IMR-90 (cell line): ENCODE measurements around the gene FBXW5. TPM values are rescaled to one million over a fixed set of nuclear protein-coding genes. Genes with fewer than 3 reads are reported as not detected.

Experiments
- ATAC-seq: fragments of 200-7000 bp; cut with Tn5 transposase; 2 replicates; pipeline ENCODE4 v1.9.1; 2020; ENCODE audit warnings: low read depth, mild to moderate bottlenecking, moderate library complexity
- BruUV-seq: library from RNA; stranded (reverse); fragments of 400-500 nt; replicated peaks from 2 replicates; lab custom pipeline; 2021; lab: Mats Ljungman, UMichigan
- CTCF ChIA-PET: fragments of 300-600 bp; formaldehyde crosslinking; extraction: SDS; loops from one replicate; lab custom pipeline; 2021; ENCODE audit warnings: antibody characterized with exemption; lab: Yijun Ruan, JAX
- POLR2A ChIA-PET: fragments of 300-600 bp; sonication (Branson Sonifier 250); formaldehyde crosslinking; loops from one replicate; lab custom pipeline; 2022; ENCODE audit warnings: antibody characterized with exemption; ENCODE audit not compliant: unreplicated experiment; lab: Charles Lee
- DNase-seq: peaks from one replicate; pipeline ENCODE4 v3.0.0; 2013
- H2AFZ ChIP-seq: replicated peaks from 2 replicates; pipeline ENCODE3; 2013; ENCODE audit warnings: low read length, mild to moderate bottlenecking; ENCODE audit not compliant: poor library complexity
- H2AK5ac ChIP-seq: 2 replicates; pipeline ENCODE4 v1.6.1; 2013; ENCODE audit warnings: low read depth, low read length, inconsistent platforms
- H2AK9ac ChIP-seq: replicated peaks from 2 replicates; pipeline ENCODE3; 2013; ENCODE audit warnings: mild to moderate bottlenecking, low read depth, low read length, moderate library complexity; ENCODE audit not compliant: poor library complexity
- H2BK120ac ChIP-seq: 2 replicates; pipeline ENCODE4 v1.6.1; 2013; ENCODE audit warnings: low read depth, low read length, inconsistent platforms
- H2BK15ac ChIP-seq: 3 replicates; pipeline ENCODE4 v1.6.1; 2013; ENCODE audit warnings: low read depth, low read length, inconsistent platforms
- H2BK20ac ChIP-seq: 2 replicates; pipeline ENCODE4 v1.6.1; 2013; ENCODE audit warnings: low read depth, mild to moderate bottlenecking, inconsistent platforms, low read length, moderate library complexity
- H2BK5ac ChIP-seq: 2 replicates; pipeline ENCODE4 v1.6.1; 2013; ENCODE audit warnings: mild to moderate bottlenecking, low read depth, low read length, inconsistent platforms; ENCODE audit not compliant: poor library complexity, severe bottlenecking
- H3K14ac ChIP-seq: replicated peaks from 2 replicates; pipeline ENCODE4 v1.6.1; 2013; ENCODE audit warnings: low read depth, low read length, inconsistent platforms
- H3K18ac ChIP-seq: 2 replicates; pipeline ENCODE4 v1.6.1; 2013; ENCODE audit warnings: low read depth, low read length, control low read depth
- H3K23ac ChIP-seq: 2 replicates; pipeline ENCODE4 v1.6.1; 2013; ENCODE audit warnings: low read depth, low read length, inconsistent platforms
- H3K27ac ChIP-seq: 2 replicates; pipeline ENCODE4 v1.5.1; 2013; ENCODE audit warnings: mild to moderate bottlenecking, control low read depth, low read length; ENCODE audit not compliant: insufficient read depth
- H3K27me3 ChIP-seq: 2 replicates; pipeline ENCODE4 v1.6.1; 2013; ENCODE audit warnings: low read length; ENCODE audit not compliant: control insufficient read depth, insufficient read depth
- H3K36me3 ChIP-seq: 2 replicates; pipeline ENCODE4 v1.6.1; 2013; ENCODE audit warnings: low read length, mixed read lengths; ENCODE audit not compliant: control insufficient read depth, insufficient read depth
- H3K4ac ChIP-seq: 2 replicates; pipeline ENCODE4 v1.6.1; 2013; ENCODE audit warnings: low read depth, low read length, inconsistent platforms
- H3K4me1 ChIP-seq: 2 replicates; pipeline ENCODE4 v1.6.1; 2013; ENCODE audit warnings: low read length, mixed read lengths; ENCODE audit not compliant: control insufficient read depth, insufficient read depth
- H3K4me2 ChIP-seq: 2 replicates; pipeline ENCODE4 v1.6.1; 2013; ENCODE audit warnings: low read depth, mild to moderate bottlenecking, control low read depth, low read length, moderate library complexity
- H3K4me3 ChIP-seq: 2 replicates; pipeline ENCODE4 v1.5.1; 2013; ENCODE audit warnings: low read depth, mild to moderate bottlenecking, control low read depth, low read length, moderate library complexity; ENCODE audit not compliant: insufficient read depth
- H3K56ac ChIP-seq: 2 replicates; pipeline ENCODE4 v1.6.1; 2013; ENCODE audit warnings: low read length, inconsistent platforms; ENCODE audit not compliant: insufficient read depth; ENCODE audit errors: extremely low read depth
- H3K79me1 ChIP-seq, 2 experiments: 2 replicates each; pipeline ENCODE4 v1.6.1; 2013; ENCODE audit warnings: low read length in 2 of 2, inconsistent platforms in 1 of 2, low read depth in 1 of 2
- H3K9ac ChIP-seq: 2 replicates; pipeline ENCODE4 v1.6.1; 2013; ENCODE audit warnings: low read depth, low read length, control low read depth
- H3K9me1 ChIP-seq: 2 replicates; pipeline ENCODE4 v1.6.1; 2013; ENCODE audit warnings: low read length, inconsistent platforms; ENCODE audit not compliant: insufficient read depth
- H3K9me3 ChIP-seq: 2 replicates; pipeline ENCODE4 v1.6.1; 2013; ENCODE audit warnings: low read length; ENCODE audit not compliant: control insufficient read depth, insufficient read depth
- H4K20me1 ChIP-seq: 2 replicates; pipeline ENCODE4 v1.6.1; 2013; ENCODE audit warnings: low read length, inconsistent platforms; ENCODE audit not compliant: insufficient read depth
- H4K5ac ChIP-seq: 2 replicates; pipeline ENCODE4 v1.6.1; 2013; ENCODE audit warnings: mild to moderate bottlenecking, low read depth, low read length, control low read depth
- H4K8ac ChIP-seq, 2 experiments: 2 replicates each; pipeline ENCODE4 v1.6.1; 2013; ENCODE audit warnings: low read depth in 2 of 2, low read length in 2 of 2, control low read depth in 1 of 2, inconsistent platforms in 1 of 2
- H4K91ac ChIP-seq: 2 replicates; pipeline ENCODE4 v1.6.1; 2013; ENCODE audit warnings: low read depth, low read length, inconsistent platforms; ENCODE audit not compliant: insufficient read depth
- CHD1 ChIP-seq: IDR thresholded peaks from 2 replicates; pipeline ENCODE4 v1.6.1; 2012; ENCODE audit warnings: low read depth, low read length, improper control_type of control experiment
- CTCF ChIP-seq: conservative IDR thresholded peaks from 2 replicates; pipeline ENCODE4 v1.5.1; 2012; ENCODE audit warnings: mild to moderate bottlenecking, low read depth, low read length, improper control_type of control experiment
- MAZ ChIP-seq: IDR thresholded peaks from 2 replicates; pipeline ENCODE4 v1.6.1; 2012; ENCODE audit warnings: low read depth, mild to moderate bottlenecking, low read length, improper control_type of control experiment, moderate library complexity, borderline replicate concordance
- MXI1 ChIP-seq: IDR thresholded peaks from 2 replicates; pipeline ENCODE4 v1.6.1; 2012; ENCODE audit warnings: low read depth, mild to moderate bottlenecking, low read length, moderate library complexity, borderline replicate concordance
- POLR2A ChIP-seq: IDR thresholded peaks from 2 replicates; pipeline ENCODE4 v1.6.1; 2012; ENCODE audit warnings: mild to moderate bottlenecking, low read depth, low read length
- RAD21 ChIP-seq: IDR thresholded peaks from 2 replicates; pipeline ENCODE4 v1.6.1; 2012; ENCODE audit warnings: low read length, improper control_type of control experiment
- RCOR1 ChIP-seq: IDR thresholded peaks from 2 replicates; pipeline ENCODE4 v1.6.1; 2012; ENCODE audit warnings: mild to moderate bottlenecking, low read length, improper control_type of control experiment; ENCODE audit not compliant: insufficient replicate concordance
- SMC3 ChIP-seq: fragments of 150-350 bp; IDR thresholded peaks from 2 replicates; pipeline ENCODE4 v1.6.1; 2016; ENCODE audit warnings: low read depth, mild to moderate bottlenecking, antibody characterized with exemption, low read length, moderate library complexity
- WGBS, 2 experiments: methylation state at CpG; one replicate each; pipeline versions ENCODE4 v1.1.5 to v1.1.7; 2013; ENCODE audit warnings: missing lambda C conversion rate in 2 of 2; ENCODE audit not compliant: insufficient read length in 1 of 2; ENCODE audit errors: extremely low coverage in 2 of 2; 5-methylcytosine and 5-hydroxymethylcytosine counted together
- dilution Hi-C: fragments of 300-500 bp; cut with HindIII; formaldehyde crosslinking; loops from one replicate; pipeline ENCODE4 v1.14.3; 2018; ENCODE audit warnings: low sequenced_read_pairs; ENCODE audit not compliant: unreplicated experiment
- in situ Hi-C: fragments of 300-500 bp; cut with MboI; formaldehyde crosslinking; loops from 3 replicates; pipeline ENCODE4 v1.14.3; 2019; ENCODE audit warnings: low sequenced_read_pairs, inconsistent platforms, mixed read lengths
- intact Hi-C: fragments of 100-400 bp; cut with micrococcal nuclease; formaldehyde crosslinking; loops from 2 replicates; pipeline ENCODE4 v1.10.0; 2022
- polyA plus RNA-seq, 3 experiments: library from polyadenylated mRNA; depleted of rRNA; stranded (reverse); fragments of >200 nt; gene quantifications; 2 replicates each; pipeline ENCODE4 v1.2.3, GENCODE V29; 2012; ENCODE audit warnings: low replicate concordance in 1 of 3
- total RNA-seq: library from RNA; depleted of rRNA; stranded (reverse); fragments of >200 nt; gene quantifications from 2 replicates; pipeline ENCODE4 v1.2.3, GENCODE V29; 2012

FBXW5 gene
- total and polyA plus RNA-seq, 2 of the 4 experiments (the other 2 are of a cell fraction), result 65.1 to 80.2 TPM

- WGBS, 2 experiments, result no CpG with 5 or more reads among the region's 11 CpGs
- H3K9me1 ChIP-seq, result no peaks in the 10 kb centered on the region
- H3K36me3 ChIP-seq, result no peaks in the 10 kb centered on the region
- H4K91ac ChIP-seq, result no peak overlapping the region
- no peak overlapping the region for H2BK120ac ChIP-seq
- no peak overlapping the region for H3K4me3 ChIP-seq
- ChIA-PET POLR2A (no interaction called here), CTCF (no interaction called here)
- no peak overlapping the region for H2BK15ac ChIP-seq
- H3K14ac ChIP-seq, result no peak overlapping the region
- ATAC-seq (no peak), DNase-seq (no peak)
- H3K9me3 ChIP-seq, result no peaks in the 10 kb centered on the region
- dilution Hi-C loops, result no loop called here
- H3K23ac ChIP-seq, result no peak overlapping the region
- no peak overlapping the region for H3K4ac ChIP-seq
- no TSS peak for BruUV-seq
- no peak overlapping the region for H3K27ac ChIP-seq
- no peak overlapping the region for H4K8ac ChIP-seq
- H4K20me1 ChIP-seq, result no peaks in the 10 kb centered on the region
- peaks cover 19% of the 10 kb centered on the region for H3K27me3 ChIP-seq
- intact Hi-C loops, result no loop called here
- no peak overlapping the region for H3K18ac ChIP-seq
- H4K5ac ChIP-seq, result no peak overlapping the region
- H2BK5ac ChIP-seq, result no peak overlapping the region
- H2AFZ ChIP-seq, result no peak overlapping the region
- no peak overlapping the region for H2AK9ac ChIP-seq
- no peak overlapping the region for H3K4me2 ChIP-seq
- no peak overlapping the region for H3K56ac ChIP-seq
- in situ Hi-C loops, result no loop called here
- H2BK20ac ChIP-seq, result no peak overlapping the region
- no peaks in the 10 kb centered on the region for H3K4me1 ChIP-seq
- no peak overlapping the region for H3K9ac ChIP-seq
- TF ChIP-seq CTCF (no peak), MAZ (no peak), RAD21 (no peak), POLR2A (no peak), MXI1 (no peak), SMC3 (no peak), CHD1 (no peak), RCOR1 (no peak)
- H3K79me1 ChIP-seq, result no peaks in the 10 kb centered on the region
- no peak overlapping the region for H2AK5ac ChIP-seq
These were observed 25.8 kb upstream of the FBXW5 start for GRCh38 chr9:136970361-136970760.
